Measurements from ENCODE around the gene CAPSL.
A peak's percentile ranks its signal among the peaks of the same experiment; 100 is the strongest.
"Not testable (repeated sequence)": the region's sequence is repeated elsewhere in the genome, so short reads cannot be mapped to it uniquely, and the experiment has no call there.

Gene CAPSL

GRCh38 chr5:35900972-35901695 lies 37.3 kb downstream of the CAPSL start:
- H4K20me1 ChIP-seq (ENCODE audit: insufficient read depth), result no peaks in the 10 kb centered on the region
- H3K9ac ChIP-seq, result no peak overlapping the region
- no peak for TF ChIP-seq CTCF (conservative IDR thresholded peaks at IDR 0.05; ENCODE audit: low read depth, low read length)
- H3K4me3 ChIP-seq (IDR thresholded peaks at IDR 0.05; ENCODE audit: insufficient read depth, low read depth, low read length), result no peak overlapping the region
- peak overlapping the region; percentile 87; the same call in 1 of the 2 replicates for H3K4me2 ChIP-seq
- H3K36me3 ChIP-seq (ENCODE audit: insufficient read depth), result no peaks in the 10 kb centered on the region; the same call in 1 of the 2 replicates
- H2AFZ ChIP-seq (ENCODE audit: low read depth), result no peak overlapping the region
- no peaks in the 10 kb centered on the region for H3K27me3 ChIP-seq (ENCODE audit: insufficient read depth, low read depth)
- no peaks in the 10 kb centered on the region for H3K79me2 ChIP-seq (ENCODE audit: insufficient read depth, low read depth)
- no peak overlapping the region for H3K27ac ChIP-seq
- peaks cover 43% of the 10 kb centered on the region for H3K4me1 ChIP-seq (ENCODE audit: low read depth, poor library complexity, severe bottlenecking)

- Histone ChIP-seq H3K79me2 (ENCODE audit: insufficient read depth, low read depth) (no peaks in the 10 kb centered on the region), H3K9ac (peak overlapping the region; percentile 13; the same call in 1 of the 2 replicates), H3K27ac (peak overlapping the region; percentile 46; the same call in 1 of the 2 replicates), H3K4me2 (peak overlapping the region; percentile 87), H3K27me3 (ENCODE audit: insufficient read depth, low read depth) (no peaks in the 10 kb centered on the region), H3K4me3 (IDR thresholded peaks at IDR 0.05; ENCODE audit: insufficient read depth, low read depth, low read length) (no peak overlapping the region), H3K4me1 (ENCODE audit: low read depth, poor library complexity, severe bottlenecking) (peaks cover 43% of the 10 kb centered on the region), H4K20me1 (ENCODE audit: insufficient read depth) (no peaks in the 10 kb centered on the region), H2AFZ (ENCODE audit: low read depth) (peak overlapping the region; percentile 19), H3K36me3 (ENCODE audit: insufficient read depth) (no peaks in the 10 kb centered on the region; the same call in 1 of the 2 replicates)
- no peak for TF ChIP-seq CTCF (conservative IDR thresholded peaks at IDR 0.05; ENCODE audit: low read depth, low read length)
Measured at GRCh38 chr5:35899800-35900199, 38.6 kb downstream of the CAPSL start.

- Histone ChIP-seq H3K27ac (peak overlapping the region; percentile 46; the same call in 1 of the 2 replicates), H3K9ac (peak overlapping the region; percentile 13; the same call in 1 of the 2 replicates), H3K79me2 (ENCODE audit: insufficient read depth, low read depth) (no peaks in the 10 kb centered on the region), H3K4me3 (IDR thresholded peaks at IDR 0.05; ENCODE audit: insufficient read depth, low read depth, low read length) (no peak overlapping the region), H3K4me1 (ENCODE audit: low read depth, poor library complexity, severe bottlenecking) (peaks cover 43% of the 10 kb centered on the region), H3K4me2 (peak overlapping the region; percentile 87), H3K27me3 (ENCODE audit: insufficient read depth, low read depth) (no peaks in the 10 kb centered on the region), H4K20me1 (ENCODE audit: insufficient read depth) (no peaks in the 10 kb centered on the region), H3K36me3 (ENCODE audit: insufficient read depth) (no peaks in the 10 kb centered on the region; the same call in 1 of the 2 replicates), H2AFZ (ENCODE audit: low read depth) (peak overlapping the region; percentile 19)
- TF ChIP-seq CTCF (conservative IDR thresholded peaks at IDR 0.05; ENCODE audit: low read depth, low read length), result no peak
Measured at GRCh38 chr5:35898952-35899660, 39.3 kb downstream of the CAPSL start.

GRCh38 chr5:35894131-35894530 lies 44.3 kb downstream of the CAPSL start:
- Histone ChIP-seq H3K4me2 (no peak overlapping the region), H3K4me1 (ENCODE audit: low read depth, poor library complexity, severe bottlenecking) (peaks cover 6% of the 10 kb centered on the region), H2AFZ (ENCODE audit: low read depth) (no peak overlapping the region), H3K27ac (no peak overlapping the region), H3K4me3 (IDR thresholded peaks at IDR 0.05; ENCODE audit: insufficient read depth, low read depth, low read length) (no peak overlapping the region), H3K27me3 (ENCODE audit: insufficient read depth, low read depth) (no peaks in the 10 kb centered on the region), H3K9ac (no peak overlapping the region), H3K36me3 (ENCODE audit: insufficient read depth) (no peaks in the 10 kb centered on the region; the same call in 1 of the 2 replicates), H3K79me2 (ENCODE audit: insufficient read depth, low read depth) (no peaks in the 10 kb centered on the region), H4K20me1 (ENCODE audit: insufficient read depth) (no peaks in the 10 kb centered on the region)
- TF ChIP-seq CTCF (conservative IDR thresholded peaks at IDR 0.05; ENCODE audit: low read depth, low read length), result no peak

- H3K36me3 ChIP-seq (ENCODE audit: insufficient read depth); H3K79me2 ChIP-seq (ENCODE audit: insufficient read depth, low read depth); H4K20me1 ChIP-seq (ENCODE audit: insufficient read depth); H3K27ac ChIP-seq; H3K4me3 ChIP-seq (IDR thresholded peaks at IDR 0.05; ENCODE audit: insufficient read depth, low read depth, low read length); H3K27me3 ChIP-seq (ENCODE audit: insufficient read depth, low read depth); H2AFZ ChIP-seq (ENCODE audit: low read depth); H3K9ac ChIP-seq; H3K4me2 ChIP-seq; H3K4me1 ChIP-seq (ENCODE audit: low read depth, poor library complexity, severe bottlenecking): not testable (repeated sequence)
Measured at GRCh38 chr5:35892799-35893198, 45.6 kb downstream of the CAPSL start.

Data from KMS-11 (cell line).